Right atrium auricular region (tissue), 2 donors: ENCODE results near the gene DOK7. TPM values are rescaled to one million over a fixed set of nuclear protein-coding genes. Genes with fewer than 3 reads are reported as not detected.

ENCODE experiments used
- DNase-seq: peaks from one replicate; pipeline ENCODE4 v3.0.0-alpha.2; 2019; ENCODE audit warnings: low spot score
- H3K27ac ChIP-seq, 2 donors: fragments of 200-600 bp; sonication (generic); 1 replicate in 1 of 2; 2 replicates in 1 of 2; pipeline ENCODE4 v1.5.1; 2016 to 2019
- H3K27me3 ChIP-seq, 2 donors: fragments of 200-600 bp; sonication (generic); one replicate each; pipeline versions ENCODE4 v1.5.1 to v1.6.0; 2017 to 2019
- H3K36me3 ChIP-seq: fragments of 200-600 bp; sonication (generic); one replicate; pipeline ENCODE4 v1.5.1; 2016
- H3K4me1 ChIP-seq, 2 donors: fragments of 200-600 bp; sonication (generic); one replicate each; pipeline versions ENCODE4 v1.5.1 to v1.6.0; 2017 to 2019
- H3K4me3 ChIP-seq, 2 donors: fragments of 200-600 bp; sonication (generic); 1 replicate in 1 of 2; 2 replicates in 1 of 2; pipeline ENCODE4 v1.5.1; 2017 to 2019; ENCODE audit warnings: mild to moderate bottlenecking in 1 of 2, moderate library complexity in 1 of 2
- H3K9me3 ChIP-seq, 2 donors: fragments of 200-600 bp; sonication (generic); one replicate each; pipeline ENCODE4 v1.5.1; 2019
- CTCF ChIP-seq, 2 donors: fragments of 200-600 bp; sonication (generic); IDR thresholded peaks; one replicate each; pipeline ENCODE4 v1.5.1; 2019; ENCODE audit warnings: antibody characterized with exemption in 2 of 2
- total RNA-seq, 2 donors: library from RNA; depleted of rRNA; stranded (reverse); fragments of >200 nt; gene quantifications; one replicate each; pipeline ENCODE4 v1.1.0, GENCODE V29; 2016

The DOK7 gene
- total RNA-seq, 2 donors from 2014 or later: 31.0 to 68.9 TPM

GRCh38 chr4:3468804-3469203, 5.7 kb downstream of the DOK7 start:
- no peak for TF ChIP-seq CTCF (IDR thresholded peaks at IDR 0.05)

DNA sequence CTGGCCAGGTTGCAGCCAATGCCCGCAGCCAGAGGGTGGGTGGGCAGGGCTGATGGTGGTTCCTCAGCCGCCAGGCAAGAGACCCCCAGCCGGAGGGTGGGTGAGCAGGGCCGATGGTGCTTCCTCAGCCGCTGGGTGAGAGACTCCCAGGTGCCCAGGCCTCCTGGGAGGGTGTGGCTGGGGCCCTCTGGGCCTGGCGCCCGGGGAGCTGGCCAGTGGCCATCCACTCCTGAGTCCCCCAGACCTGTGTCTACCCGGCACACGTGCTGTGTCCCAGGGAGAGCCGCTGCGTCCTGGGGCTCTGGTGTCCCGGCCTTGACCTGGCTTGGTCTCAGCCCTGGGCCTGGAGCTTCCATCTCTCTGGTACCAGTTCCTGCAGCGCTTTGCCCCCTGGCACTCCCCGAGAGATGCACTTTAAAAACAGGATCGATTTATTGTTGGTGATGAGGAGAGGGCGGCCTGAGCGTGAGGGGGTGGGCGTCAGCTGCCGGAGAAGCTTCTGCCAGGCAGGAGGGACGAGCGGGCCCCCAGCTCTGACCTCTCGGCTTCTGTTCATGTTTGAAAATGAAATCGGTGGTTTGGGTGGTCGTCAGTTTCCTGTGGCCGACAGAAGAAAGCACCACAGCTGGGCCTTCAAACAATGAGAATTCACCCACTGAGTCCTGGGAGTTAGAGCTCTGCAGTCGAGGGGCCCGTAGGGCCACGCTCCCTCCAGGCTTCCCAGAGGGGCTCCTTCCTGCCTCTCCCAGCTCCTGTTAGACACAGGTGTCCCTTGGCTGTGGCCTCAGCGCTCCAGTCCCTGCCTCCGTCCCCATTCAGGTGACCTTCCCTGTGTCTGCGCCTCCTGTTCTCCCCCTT, 6.5 kb downstream of the DOK7 start:
- no peak for TF ChIP-seq CTCF (IDR thresholded peaks at IDR 0.05)
- DNase-seq: no peak

More at GRCh38 chr4:3468804-3469203, 5.7 kb downstream of the DOK7 start:
- Histone ChIP-seq H3K9me3 (no peaks in the 10 kb centered on the region), H3K36me3 (no peaks in the 10 kb centered on the region), H3K4me1 (peaks cover 0 to 61% of the 10 kb centered on the region in 2 donors), H3K27me3 (no peaks in the 10 kb centered on the region), H3K27ac (peak overlapping the region; percentile 73 to 77), H3K4me3 (no peak overlapping the region)
- DNase-seq: no peak

GRCh38 chr4:3470244-3471097, 7.4 kb downstream of the DOK7 start:
- Histone ChIP-seq H3K4me1 (peaks cover 0 to 55% of the 10 kb centered on the region in 2 donors), H3K27me3 (no peaks in the 10 kb centered on the region), H3K36me3 (no peaks in the 10 kb centered on the region), H3K9me3 (no peaks in the 10 kb centered on the region), H3K27ac (peak overlapping the region; percentile 73 to 77), H3K4me3 (no peak overlapping the region)
- TF ChIP-seq CTCF (IDR thresholded peaks at IDR 0.05): no peak
- no peak for DNase-seq

More for the DNA sequence above, 6.5 kb downstream of the DOK7 start:
- H3K9me3 ChIP-seq: no peaks in the 10 kb centered on the region
- no peak overlapping the region for H3K4me3 ChIP-seq
- H3K4me1 ChIP-seq: peaks cover 0 to 61% of the 10 kb centered on the region in 2 donors
- H3K36me3 ChIP-seq: no peaks in the 10 kb centered on the region
- H3K27me3 ChIP-seq: no peaks in the 10 kb centered on the region
- peak overlapping the region; percentile 73 to 77 for H3K27ac ChIP-seq

- DNase-seq: no peak
- Histone ChIP-seq H3K4me3 (no peak overlapping the region), H3K27me3 (no peaks in the 10 kb centered on the region), H3K36me3 (peaks cover under 1% of the 10 kb centered on the region), H3K9me3 (no peaks in the 10 kb centered on the region), H3K27ac (peak overlapping the region; percentile 73 to 77), H3K4me1 (peaks cover 0 to 48% of the 10 kb centered on the region in 2 donors)
- no peak for TF ChIP-seq CTCF (IDR thresholded peaks at IDR 0.05)
Measured at GRCh38 chr4:3471098-3471760, 8.1 kb downstream of the DOK7 start.

GRCh38 chr4:3471886-3472285, 8.8 kb downstream of the DOK7 start:
- TF ChIP-seq CTCF (IDR thresholded peaks at IDR 0.05): no peak
- peak overlapping the region in 1 of 2 donors; percentile 77 for H3K27ac ChIP-seq

More at GRCh38 chr4:3471886-3472285, 8.8 kb downstream of the DOK7 start:
- Histone ChIP-seq H3K4me1 (peaks cover 0 to 41% of the 10 kb centered on the region in 2 donors), H3K4me3 (no peak overlapping the region), H3K27me3 (no peaks in the 10 kb centered on the region), H3K36me3 (peaks cover 7% of the 10 kb centered on the region), H3K9me3 (no peaks in the 10 kb centered on the region)
- no peak for DNase-seq
